ENCODE results near the gene LDLRAP1. TPM values are rescaled to one million over a fixed set of nuclear protein-coding genes. Genes with fewer than 3 reads are reported as not detected.
A peak's percentile ranks its signal among the peaks of the same experiment; 100 is the strongest.

LDLRAP1 gene
- total RNA-seq, 1 donor from 2014 or later: 22.3 TPM

DNA sequence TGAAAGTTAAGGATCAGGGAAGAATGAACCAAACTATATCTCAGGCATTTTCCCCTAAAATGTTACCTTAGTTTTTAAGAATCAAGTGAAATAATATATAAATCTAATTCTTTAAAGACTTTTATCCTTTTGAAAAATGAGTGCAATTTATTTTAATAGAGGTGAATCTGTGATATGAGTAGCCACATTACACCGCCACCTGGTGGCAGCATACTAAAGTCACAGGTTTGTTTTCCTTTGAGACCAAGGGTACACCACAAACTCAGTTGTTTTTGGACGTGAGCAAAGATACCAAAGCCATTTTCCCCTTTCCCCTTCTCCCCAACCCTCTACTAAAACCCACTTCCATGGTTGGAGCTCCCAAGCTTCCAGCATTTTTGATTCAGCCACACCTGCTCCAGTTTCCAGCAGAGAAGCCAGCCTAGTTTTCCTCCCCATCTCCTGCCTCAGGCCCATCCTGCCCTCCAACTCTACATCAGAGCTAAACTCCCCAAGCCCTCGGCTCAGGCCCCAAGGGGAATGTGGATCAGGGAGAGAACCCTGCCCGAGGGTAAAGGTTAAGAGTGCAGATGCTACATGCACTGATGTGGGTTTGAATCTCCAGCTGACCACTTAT lies 22.9 kb upstream of the LDLRAP1 start:
- Histone ChIP-seq H3K4me1 (no peaks in the 10 kb centered on the region), H3K9me3 (no peaks in the 10 kb centered on the region), H3K27ac (no peak overlapping the region), H3K27me3 (no peaks in the 10 kb centered on the region), H3K36me3 (no peaks in the 10 kb centered on the region), H3K4me3 (no peak overlapping the region)
- intact Hi-C loops (cut with DNase I): loop anchor here (10.0 kb wide), 1 partner anchor 106 kb away; no protein-coding TSS in a partner anchor
- DNase-seq (ENCODE audit: extremely low spot score in 2 of 2): no peak
- TF ChIP-seq CTCF (IDR thresholded peaks at IDR 0.05) (peak; percentile 65 to 81 (median 70)), POLR2AphosphoS5 (IDR thresholded peaks at IDR 0.05; ENCODE audit: insufficient read depth in 1 of 2, low read depth in 1 of 2) (peak in 1 of 2 donors; percentile 30), POLR2A (IDR thresholded peaks at IDR 0.05) (no peak)

DNA sequence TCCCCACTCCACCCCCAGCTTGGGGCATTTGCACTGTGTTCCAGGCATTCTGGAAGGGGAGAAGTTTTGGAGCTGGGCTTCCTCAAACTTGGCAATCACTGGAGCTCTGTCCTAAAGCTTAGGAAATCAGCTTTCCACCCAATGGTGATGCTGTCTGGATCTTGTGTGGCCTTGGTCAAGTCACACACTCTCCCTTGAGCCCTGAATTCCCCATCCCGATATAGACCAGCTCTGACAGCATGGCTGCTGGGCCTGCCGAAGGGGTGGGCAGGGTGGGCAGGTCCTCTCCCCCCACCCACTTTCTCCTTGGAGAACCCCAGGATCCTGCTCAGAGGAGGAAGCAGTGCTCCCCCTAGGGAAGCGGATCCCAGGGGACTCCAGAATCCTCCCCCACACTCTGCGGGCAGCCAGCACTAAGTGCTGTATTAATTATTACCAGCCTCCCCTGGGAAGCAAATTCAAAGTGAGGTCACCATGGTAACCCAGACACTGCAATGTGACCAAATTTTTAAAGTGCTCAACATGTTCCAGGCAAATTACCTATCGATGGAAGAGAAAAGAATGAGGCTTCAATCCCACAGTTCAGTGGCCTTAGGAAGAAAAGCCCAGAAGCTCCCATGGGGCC lies 21.3 kb upstream of the LDLRAP1 start:
- TF ChIP-seq CTCF (IDR thresholded peaks at IDR 0.05) (no peak), POLR2AphosphoS5 (IDR thresholded peaks at IDR 0.05; ENCODE audit: insufficient read depth in 1 of 2, low read depth in 1 of 2) (no peak), POLR2A (IDR thresholded peaks at IDR 0.05) (no peak)
- no peak overlapping the region for H3K4me3 ChIP-seq

GRCh38 chr1:25523542-25523941 lies 19.9 kb upstream of the LDLRAP1 start:
- no peak for DNase-seq (ENCODE audit: extremely low spot score in 2 of 2)
- H3K9me3 ChIP-seq: no peaks in the 10 kb centered on the region
- no peak overlapping the region for H3K4me3 ChIP-seq
- no peak for TF ChIP-seq POLR2AphosphoS5 (IDR thresholded peaks at IDR 0.05; ENCODE audit: insufficient read depth in 1 of 2, low read depth in 1 of 2)
- no peak for TF ChIP-seq CTCF (IDR thresholded peaks at IDR 0.05)
- no peak for TF ChIP-seq POLR2A (IDR thresholded peaks at IDR 0.05)
- intact Hi-C loops (cut with DNase I): loop anchor here (10.0 kb wide), 1 partner anchor 109 kb away; no protein-coding TSS in a partner anchor
- peaks cover 5% of the 10 kb centered on the region for H3K4me1 ChIP-seq
- no peaks in the 10 kb centered on the region for H3K36me3 ChIP-seq
- H3K27me3 ChIP-seq: no peaks in the 10 kb centered on the region
- H3K27ac ChIP-seq: no peak overlapping the region

More for the DNA sequence above, 21.3 kb upstream of the LDLRAP1 start:
- Histone ChIP-seq H3K9me3 (no peaks in the 10 kb centered on the region), H3K27ac (no peak overlapping the region), H3K27me3 (no peaks in the 10 kb centered on the region), H3K4me1 (no peaks in the 10 kb centered on the region), H3K36me3 (no peaks in the 10 kb centered on the region)
- intact Hi-C loops (cut with DNase I): loop anchor here (10.0 kb wide), 1 partner anchor 107 kb away; no protein-coding TSS in a partner anchor
- DNase-seq (ENCODE audit: extremely low spot score in 2 of 2): no peak

GRCh38 chr1:25524568-25525360 lies 18.6 kb upstream of the LDLRAP1 start:
- Histone ChIP-seq H3K27me3 (no peaks in the 10 kb centered on the region), H3K4me3 (no peak overlapping the region), H3K4me1 (peaks cover 5% of the 10 kb centered on the region), H3K36me3 (no peaks in the 10 kb centered on the region), H3K9me3 (no peaks in the 10 kb centered on the region), H3K27ac (no peak overlapping the region)
- TF ChIP-seq CTCF (IDR thresholded peaks at IDR 0.05): no peak
- TF ChIP-seq POLR2A (IDR thresholded peaks at IDR 0.05): no peak
- no peak for TF ChIP-seq POLR2AphosphoS5 (IDR thresholded peaks at IDR 0.05; ENCODE audit: insufficient read depth in 1 of 2, low read depth in 1 of 2)
- intact Hi-C loops (cut with DNase I): loop anchor here (10.0 kb wide), 1 partner anchor 110 kb away; no protein-coding TSS in a partner anchor
- no peak for DNase-seq (ENCODE audit: extremely low spot score in 2 of 2)

All from vagina (tissue), 2 donors.